Mucosa of gallbladder (tissue), 1 donor: Measurements from ENCODE around the gene SAMD8. TPM values are rescaled to one million over a fixed set of nuclear protein-coding genes. Genes with fewer than 3 reads are reported as not detected.

Experiments used
- DNase-seq: peaks from one replicate; pipeline ENCODE4 v3.0.0-alpha.2; 2020; ENCODE audit warnings: low spot score
- total RNA-seq: library from RNA; stranded (reverse); gene quantifications from one replicate; pipeline ENCODE4 v1.2.1, GENCODE V29; 2021
- donor health status: DM: no; HTN: no; CAD: no.

The SAMD8 gene
- 20.2 TPM for total RNA-seq

GRCh38 chr10:75111365-75111906 is at the start of gene SAMD8:
SAMD8 (plus strand) TSS chr10:75111656; CDS start chr10:75150529, 38,873 bp downstream.
- DNase-seq: peak; percentile 95

GRCh38 chr10:75061709-75062505 is 49.5 kb upstream of the SAMD8 start:
- DNase-seq: no peak

GRCh38 chr10:75062506-75063299 is 48.8 kb upstream of the SAMD8 start:
- no peak for DNase-seq

GRCh38 chr10:75063461-75064230 is 47.8 kb upstream of the SAMD8 start:
- no peak for DNase-seq

GRCh38 chr10:75065076-75065475 is 46.4 kb upstream of the SAMD8 start:
- DNase-seq: no peak

- DNase-seq: no peak
Measured at GRCh38 chr10:75066271-75066670, 45.2 kb upstream of the SAMD8 start.

- DNase-seq: no peak
Measured at GRCh38 chr10:75067272-75067671, 44.2 kb upstream of the SAMD8 start.

GRCh38 chr10:75068523-75068922 is 42.9 kb upstream of the SAMD8 start:
- no peak for DNase-seq

GRCh38 chr10:75070476-75070875 is 41.0 kb upstream of the SAMD8 start:
- no peak for DNase-seq

GRCh38 chr10:75070961-75071428 is 40.5 kb upstream of the SAMD8 start:
- DNase-seq: no peak

GRCh38 chr10:75071756-75072155 is 39.7 kb upstream of the SAMD8 start:
- DNase-seq: no peak

- DNase-seq: no peak
Measured at GRCh38 chr10:75072727-75073126, 38.7 kb upstream of the SAMD8 start.

- DNase-seq: no peak
Measured at GRCh38 chr10:75073442-75073841, 38.0 kb upstream of the SAMD8 start.

- no peak for DNase-seq
Measured at GRCh38 chr10:75074711-75075445, 36.6 kb upstream of the SAMD8 start.

GRCh38 chr10:75076348-75076747 is 35.1 kb upstream of the SAMD8 start:
- no peak for DNase-seq

GRCh38 chr10:75079436-75080083 is 31.9 kb upstream of the SAMD8 start:
- no peak for DNase-seq

GRCh38 chr10:75080554-75080953 is 30.9 kb upstream of the SAMD8 start:
- no peak for DNase-seq

- DNase-seq: no peak
Measured at GRCh38 chr10:75081379-75081778, 30.1 kb upstream of the SAMD8 start.

GRCh38 chr10:75083972-75084833 is 27.3 kb upstream of the SAMD8 start:
- DNase-seq: no peak
